Measurements from ENCODE around the gene OLFM3.

DNA sequence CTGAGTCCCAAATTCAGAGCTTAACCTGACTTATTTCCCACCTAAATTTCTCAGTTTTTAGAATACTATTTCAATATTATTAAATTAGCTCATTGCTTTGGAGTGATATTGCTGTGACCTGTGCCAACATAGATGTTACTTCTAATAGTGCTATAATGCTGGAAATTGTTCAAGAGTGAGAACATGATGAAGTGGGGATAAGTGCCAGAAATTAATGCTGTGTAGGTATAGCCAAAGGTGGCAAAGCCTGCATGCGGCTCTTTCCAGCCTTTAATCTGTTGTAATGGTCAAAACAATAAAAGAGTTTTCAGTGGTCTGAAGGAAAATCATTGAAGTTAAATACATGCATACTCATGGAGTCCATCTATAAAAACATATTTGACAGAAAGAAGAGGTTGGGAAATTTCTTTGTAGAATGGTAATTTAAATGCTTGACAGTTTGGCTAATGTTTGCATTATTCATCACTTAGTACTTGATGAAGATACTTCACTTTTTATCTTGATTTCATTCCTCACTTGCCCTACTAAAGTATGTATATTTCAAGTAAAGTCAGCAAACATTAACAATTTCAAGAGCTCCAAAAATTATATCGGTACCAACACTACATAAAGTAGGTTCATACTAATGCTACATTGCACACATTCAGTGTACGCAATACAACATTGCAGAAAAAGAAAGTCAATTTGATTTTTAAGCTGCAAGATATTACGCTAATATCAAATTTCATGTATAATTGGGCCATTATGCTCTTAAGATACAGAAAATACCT, 82.1 kb downstream of the OLFM3 start:
- no peak for TF ChIP-seq CTCF (IDR thresholded peaks at IDR 0.05)
- no peak for TF ChIP-seq POLR2A (IDR thresholded peaks at IDR 0.05)

Data from esophagus squamous epithelium (tissue), 4 donors.